ENCODE results near the gene PPP6R2. TPM values are rescaled to one million over a fixed set of nuclear protein-coding genes. Genes with fewer than 3 reads are reported as not detected.

Gene PPP6R2
- total RNA-seq, 1 donor = 61.2 TPM

GRCh38 chr22:50446708-50447575 is 103.8 kb downstream of the PPP6R2 start:
- peaks cover 55% of the 10 kb centered on the region for H3K36me3 ChIP-seq (ENCODE audit: insufficient read depth, low read length)
- no peak overlapping the region for H2AFZ ChIP-seq (ENCODE audit: low read length)
- DNase-seq (ENCODE audit: insufficient read length, low spot score, missing footprints) = no peak
- no peaks in the 10 kb centered on the region for H3K27me3 ChIP-seq (ENCODE audit: insufficient read depth, low read length)
- no peak overlapping the region for H3K4me3 ChIP-seq (ENCODE audit: insufficient read depth, low read length)
- H3K27ac ChIP-seq (ENCODE audit: low read depth, low read length) = no peak overlapping the region
- no peak for TF ChIP-seq CTCF (IDR thresholded peaks at IDR 0.05; ENCODE audit: extremely low read depth, low read depth, low read length)
- peaks cover 16% of the 10 kb centered on the region for H4K20me1 ChIP-seq (ENCODE audit: insufficient read depth, low read length)
- H3K4me1 ChIP-seq (ENCODE audit: insufficient read depth, low read length) = peaks cover 9% of the 10 kb centered on the region
- no peaks in the 10 kb centered on the region for H3K9me3 ChIP-seq (ENCODE audit: low read depth, low read length)
- H3K4me2 ChIP-seq (ENCODE audit: insufficient read depth, low read length) = no peak overlapping the region
- H3K79me2 ChIP-seq (ENCODE audit: insufficient read depth, low read length) = no peaks in the 10 kb centered on the region

- no peak for TF ChIP-seq CTCF (IDR thresholded peaks at IDR 0.05; ENCODE audit: extremely low read depth, low read depth, low read length)
- Histone ChIP-seq H3K36me3 (ENCODE audit: insufficient read depth, low read length) (peaks cover 59% of the 10 kb centered on the region), H3K79me2 (ENCODE audit: insufficient read depth, low read length) (no peaks in the 10 kb centered on the region), H3K4me2 (ENCODE audit: insufficient read depth, low read length) (no peak overlapping the region), H3K9me3 (ENCODE audit: low read depth, low read length) (no peaks in the 10 kb centered on the region), H3K4me3 (ENCODE audit: insufficient read depth, low read length) (no peak overlapping the region), H4K20me1 (ENCODE audit: insufficient read depth, low read length) (peaks cover 16% of the 10 kb centered on the region), H3K27ac (ENCODE audit: low read depth, low read length) (no peak overlapping the region), H3K4me1 (ENCODE audit: insufficient read depth, low read length) (peaks cover 9% of the 10 kb centered on the region), H3K27me3 (ENCODE audit: insufficient read depth, low read length) (no peaks in the 10 kb centered on the region), H2AFZ (ENCODE audit: low read length) (no peak overlapping the region)
- peak; percentile 93 for DNase-seq (ENCODE audit: insufficient read length, low spot score, missing footprints)
These were observed 104.7 kb downstream of the PPP6R2 start for GRCh38 chr22:50447576-50448551.

- no peaks in the 10 kb centered on the region for H3K27me3 ChIP-seq (ENCODE audit: insufficient read depth, low read length)
- DNase-seq (ENCODE audit: insufficient read length, low spot score, missing footprints) = no peak
- H3K4me3 ChIP-seq (ENCODE audit: insufficient read depth, low read length) = no peak overlapping the region
- H3K9me3 ChIP-seq (ENCODE audit: low read depth, low read length) = no peaks in the 10 kb centered on the region
- peaks cover 64% of the 10 kb centered on the region for H3K36me3 ChIP-seq (ENCODE audit: insufficient read depth, low read length)
- H2AFZ ChIP-seq (ENCODE audit: low read length) = no peak overlapping the region
- H3K27ac ChIP-seq (ENCODE audit: low read depth, low read length) = no peak overlapping the region
- no peak overlapping the region for H3K4me2 ChIP-seq (ENCODE audit: insufficient read depth, low read length)
- no peaks in the 10 kb centered on the region for H3K4me1 ChIP-seq (ENCODE audit: insufficient read depth, low read length)
- peaks cover 7% of the 10 kb centered on the region for H4K20me1 ChIP-seq (ENCODE audit: insufficient read depth, low read length)
- H3K79me2 ChIP-seq (ENCODE audit: insufficient read depth, low read length) = no peaks in the 10 kb centered on the region
- no peak for TF ChIP-seq CTCF (IDR thresholded peaks at IDR 0.05; ENCODE audit: extremely low read depth, low read depth, low read length)
These were observed 109.5 kb downstream of the PPP6R2 start for GRCh38 chr22:50452649-50453048.
